CD14-positive monocyte (primary cell): ENCODE data around the gene IL17B. TPM values are rescaled to one million over a fixed set of nuclear protein-coding genes. Genes with fewer than 3 reads are reported as not detected.

Experiments used
- DNase-seq, 3 donors: peaks; one replicate each; pipeline ENCODE4 v3.0.0-alpha.2; 2011 to 2022
- H2AFZ ChIP-seq: 2 replicates; pipeline ENCODE4 v1.6.0; 2012; ENCODE audit warnings: mild to moderate bottlenecking, low read depth, low read length, inconsistent platforms; ENCODE audit not compliant: insufficient read depth, poor library complexity, severe bottlenecking
- H3K27ac ChIP-seq, 2 donors: 1 replicate in 1 of 2; 2 replicates in 1 of 2; pipeline ENCODE4 v1.5.1; 2012 to 2013; ENCODE audit warnings: low read length in 2 of 2, control low read depth in 1 of 2, inconsistent platforms in 1 of 2, low read depth in 1 of 2, mild to moderate bottlenecking in 1 of 2
- H3K27me3 ChIP-seq, 2 donors: one replicate each; pipeline versions ENCODE4 v1.6.0 to v1.6.1; 2011 to 2013; ENCODE audit warnings: low read length in 2 of 2; ENCODE audit not compliant: control insufficient read depth in 2 of 2, insufficient read depth in 2 of 2
- H3K36me3 ChIP-seq, 2 donors: replicated peaks in 1 of 2; 1 replicate in 1 of 2; 2 replicates in 1 of 2; pipeline versions ENCODE4 v1.5.1 to v1.6.1; 2012 to 2013; ENCODE audit warnings: low read length in 2 of 2, control low read depth in 1 of 2, inconsistent platforms in 1 of 2, mild to moderate bottlenecking in 1 of 2; ENCODE audit not compliant: insufficient read depth in 2 of 2, control insufficient read depth in 1 of 2
- H3K4me1 ChIP-seq, 2 donors: 1 replicate in 1 of 2; 2 replicates in 1 of 2; pipeline versions ENCODE4 v1.5.1 to v1.6.1; 2012 to 2013; ENCODE audit warnings: low read length in 2 of 2, control low read depth in 1 of 2, inconsistent platforms in 1 of 2, mild to moderate bottlenecking in 1 of 2, moderate library complexity in 1 of 2; ENCODE audit not compliant: insufficient read depth in 2 of 2, control insufficient read depth in 1 of 2
- H3K4me2 ChIP-seq: replicated peaks from 2 replicates; pipeline ENCODE3; 2012; ENCODE audit warnings: low read length, moderate library complexity, mild to moderate bottlenecking; ENCODE audit not compliant: poor library complexity, severe bottlenecking; ENCODE audit errors: extremely low read depth
- H3K4me3 ChIP-seq, 3 experiments: fragments of 200-600 bp in 1 of 3; sonication (generic) in 1 of 3; replicated peaks in 1 of 3; 1 replicate in 2 of 3; 2 replicates in 1 of 3; pipeline ENCODE4 v1.5.1; 2011 to 2013; ENCODE audit warnings: low read length in 3 of 3, mild to moderate bottlenecking in 3 of 3, control low read depth in 2 of 3, low read depth in 2 of 3, inconsistent platforms in 1 of 3, moderate library complexity in 1 of 3
- H3K79me2 ChIP-seq: 2 replicates; pipeline ENCODE4 v1.6.0; 2012; ENCODE audit warnings: mild to moderate bottlenecking, control low read depth, inconsistent platforms, low read length, moderate library complexity; ENCODE audit not compliant: insufficient read depth
- H3K9ac ChIP-seq: 2 replicates; pipeline ENCODE4 v1.6.0; 2017; ENCODE audit warnings: low read length, mild to moderate bottlenecking; ENCODE audit not compliant: insufficient read depth, poor library complexity, severe bottlenecking
- H3K9me3 ChIP-seq, 2 donors: replicated peaks in 1 of 2; 1 replicate in 1 of 2; 2 replicates in 1 of 2; pipeline versions ENCODE4 v1.5.1 to v1.6.1; 2012 to 2013; ENCODE audit warnings: low read length in 2 of 2, control low read depth in 1 of 2; ENCODE audit not compliant: control insufficient read depth in 1 of 2, insufficient read depth in 1 of 2
- H4K20me1 ChIP-seq: 2 replicates; pipeline ENCODE4 v1.6.0; 2012; ENCODE audit warnings: mild to moderate bottlenecking, low read length, control low read depth, moderate library complexity; ENCODE audit not compliant: insufficient read depth
- H3K27ac Mint-ChIP-seq, 7 donors: one replicate each; pipeline ENCODE4 v1.8.0; 2020; ENCODE audit warnings: mild to moderate bottlenecking in 7 of 7, mixed read lengths in 7 of 7, moderate library complexity in 6 of 7, inconsistent platforms in 2 of 7
- H3K27me3 Mint-ChIP-seq, 3 donors: one replicate each; pipeline ENCODE4 v1.8.0; 2021 to 2022; ENCODE audit warnings: low read depth in 3 of 3, mild to moderate bottlenecking in 3 of 3, mixed read lengths in 3 of 3, moderate library complexity in 3 of 3, inconsistent platforms in 1 of 3
- H3K36me3 Mint-ChIP-seq, 2 donors: one replicate each; pipeline ENCODE4 v1.8.0; 2020; ENCODE audit warnings: mixed read lengths in 2 of 2, inconsistent platforms in 1 of 2, mild to moderate bottlenecking in 1 of 2
- H3K4me1 Mint-ChIP-seq: one replicate; pipeline ENCODE4 v1.8.0; 2020; ENCODE audit warnings: mild to moderate bottlenecking, mixed read lengths
- H3K4me3 Mint-ChIP-seq, 2 donors: one replicate each; pipeline ENCODE4 v1.8.0; 2020; ENCODE audit warnings: mild to moderate bottlenecking in 2 of 2, mixed read lengths in 2 of 2, moderate library complexity in 1 of 2
- H3K9me3 Mint-ChIP-seq, 7 donors: one replicate each; pipeline ENCODE4 v1.8.0; 2020 to 2022; ENCODE audit warnings: mixed read lengths in 7 of 7, mild to moderate bottlenecking in 6 of 7, moderate library complexity in 6 of 7, inconsistent platforms in 2 of 7
- WGBS: methylation state at CpG from one replicate; pipeline ENCODE4 v1.1.5; 2013; ENCODE audit warnings: missing lambda C conversion rate; ENCODE audit not compliant: insufficient coverage; 5-methylcytosine and 5-hydroxymethylcytosine counted together
- intact Hi-C, 2 donors: fragments of 100-400 bp; cut with micrococcal nuclease; formaldehyde crosslinking; loops; one replicate each; pipeline versions ENCODE4 v1.15.0 to v1.15.1; 2023
- polyA plus RNA-seq, 3 donors: library from polyadenylated mRNA; depleted of rRNA in 1 of 3; unstranded in 2 of 3; stranded (reverse) in 1 of 3; fragments of 300-500 nt in 2 of 3; fragments of >200 nt in 1 of 3; fragmentation: Illumina TruSeq in 2 of 3; gene quantifications; 1 replicate in 2 of 3; 2 replicates in 1 of 3; pipeline ENCODE4 v1.2.3, GENCODE V29; 2012 to 2021
- TF ChIP-seq, protein P1 (sequence below): fragments of 200-600 bp; IDR thresholded peaks from one replicate; pipeline ENCODE4 v1.8.0; 2022; ENCODE audit warnings: antibody characterized with exemption, mild to moderate bottlenecking

The IL17B gene
- polyA plus RNA-seq, 3 donors: not detected

- H3K9me3 Mint-ChIP-seq: no peaks in the 10 kb centered on the region
- H3K4me3 Mint-ChIP-seq: no peak overlapping the region
- peak overlapping the region in 1 of 7 donors; percentile 62 for H3K27ac Mint-ChIP-seq
- no peak for DNase-seq
- WGBS: 89% methylated on average over 10 of the region's 17 CpGs
- TF ChIP-seq, protein P1, sequence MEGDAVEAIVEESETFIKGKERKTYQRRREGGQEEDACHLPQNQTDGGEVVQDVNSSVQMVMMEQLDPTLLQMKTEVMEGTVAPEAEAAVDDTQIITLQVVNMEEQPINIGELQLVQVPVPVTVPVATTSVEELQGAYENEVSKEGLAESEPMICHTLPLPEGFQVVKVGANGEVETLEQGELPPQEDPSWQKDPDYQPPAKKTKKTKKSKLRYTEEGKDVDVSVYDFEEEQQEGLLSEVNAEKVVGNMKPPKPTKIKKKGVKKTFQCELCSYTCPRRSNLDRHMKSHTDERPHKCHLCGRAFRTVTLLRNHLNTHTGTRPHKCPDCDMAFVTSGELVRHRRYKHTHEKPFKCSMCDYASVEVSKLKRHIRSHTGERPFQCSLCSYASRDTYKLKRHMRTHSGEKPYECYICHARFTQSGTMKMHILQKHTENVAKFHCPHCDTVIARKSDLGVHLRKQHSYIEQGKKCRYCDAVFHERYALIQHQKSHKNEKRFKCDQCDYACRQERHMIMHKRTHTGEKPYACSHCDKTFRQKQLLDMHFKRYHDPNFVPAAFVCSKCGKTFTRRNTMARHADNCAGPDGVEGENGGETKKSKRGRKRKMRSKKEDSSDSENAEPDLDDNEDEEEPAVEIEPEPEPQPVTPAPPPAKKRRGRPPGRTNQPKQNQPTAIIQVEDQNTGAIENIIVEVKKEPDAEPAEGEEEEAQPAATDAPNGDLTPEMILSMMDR: no peak
- H3K36me3 ChIP-seq: no peaks in the 10 kb centered on the region
- H3K4me2 ChIP-seq: no peak overlapping the region
- H3K27ac ChIP-seq: no peak overlapping the region
- H3K4me1 ChIP-seq: no peaks in the 10 kb centered on the region
- H3K4me3 ChIP-seq: no peak overlapping the region
- no peaks in the 10 kb centered on the region for H3K9me3 ChIP-seq
- no peaks in the 10 kb centered on the region for H4K20me1 ChIP-seq
- H3K9ac ChIP-seq: no peak overlapping the region
- H3K79me2 ChIP-seq: no peaks in the 10 kb centered on the region
- H2AFZ ChIP-seq: no peak overlapping the region
- peaks cover 0 to 7% (median 3%) of the 10 kb centered on the region in 3 donors for H3K27me3 Mint-ChIP-seq
- no peaks in the 10 kb centered on the region for H3K36me3 Mint-ChIP-seq
- no peaks in the 10 kb centered on the region for H3K4me1 Mint-ChIP-seq
- intact Hi-C loops: no loop called here
- no peaks in the 10 kb centered on the region for H3K27me3 ChIP-seq
These were observed 25.9 kb upstream of the IL17B start for GRCh38 chr5:149404746-149405549.

- H3K79me2 ChIP-seq: no peaks in the 10 kb centered on the region
- Mint-ChIP-seq H3K4me3 (no peak overlapping the region), H3K9me3 (no peaks in the 10 kb centered on the region), H3K27ac (no peak overlapping the region), H3K36me3 (no peaks in the 10 kb centered on the region), H3K27me3 (peaks cover 0 to 4% (median 3%) of the 10 kb centered on the region in 3 donors), H3K4me1 (no peaks in the 10 kb centered on the region)
- H2AFZ ChIP-seq: no peak overlapping the region
- no peaks in the 10 kb centered on the region for H3K9me3 ChIP-seq
- no peak for DNase-seq
- no peaks in the 10 kb centered on the region for H3K27me3 ChIP-seq
- H3K4me2 ChIP-seq: no peak overlapping the region
- no peaks in the 10 kb centered on the region for H4K20me1 ChIP-seq
- no peak overlapping the region for H3K27ac ChIP-seq
- WGBS: 89% methylated on average over 9 of the region's 15 CpGs
- TF ChIP-seq, protein P1: no peak
- no peak overlapping the region for H3K4me3 ChIP-seq
- H3K9ac ChIP-seq: no peak overlapping the region
- H3K4me1 ChIP-seq: no peaks in the 10 kb centered on the region
- H3K36me3 ChIP-seq: no peaks in the 10 kb centered on the region
- intact Hi-C loops: no loop called here
These were observed 25.0 kb upstream of the IL17B start for GRCh38 chr5:149403923-149404745.
